HUES6 (cell line): Measurements from ENCODE around the gene PLXNA4.

Experiments used
- H3K27ac ChIP-seq: 2 replicates; pipeline ENCODE4 v1.7.0; 2013; ENCODE audit warnings: low read depth, mild to moderate bottlenecking, low read length, inconsistent platforms
- H3K27me3 ChIP-seq: 2 replicates; pipeline ENCODE4 v1.6.1; 2013; ENCODE audit warnings: low read length; ENCODE audit not compliant: control insufficient read depth, insufficient read depth
- H3K36me3 ChIP-seq: 2 replicates; pipeline ENCODE4 v1.6.1; 2013; ENCODE audit warnings: low read length; ENCODE audit not compliant: control insufficient read depth, insufficient read depth
- H3K4me1 ChIP-seq: 2 replicates; pipeline ENCODE4 v1.6.1; 2013; ENCODE audit warnings: low read length; ENCODE audit not compliant: control insufficient read depth, insufficient read depth
- H3K4me3 ChIP-seq: 2 replicates; pipeline ENCODE4 v1.5.1; 2013; ENCODE audit warnings: low read depth, low read length
- H3K9ac ChIP-seq: one replicate; pipeline ENCODE4 v1.6.1; 2013; ENCODE audit warnings: mild to moderate bottlenecking, low read length
- H3K9me3 ChIP-seq: 2 replicates; pipeline ENCODE4 v1.6.1; 2013; ENCODE audit warnings: low read depth, low read length; ENCODE audit not compliant: control insufficient read depth, insufficient read depth

Gene PLXNA4

GRCh38 chr7:132099163-132099562 is 477.1 kb downstream of the PLXNA4 start:
- Histone ChIP-seq H3K4me3 (no peak overlapping the region), H3K36me3 (no peaks in the 10 kb centered on the region), H3K9ac (no peak overlapping the region), H3K9me3 (no peaks in the 10 kb centered on the region), H3K4me1 (no peaks in the 10 kb centered on the region), H3K27ac (no peak overlapping the region), H3K27me3 (no peaks in the 10 kb centered on the region)

DNA sequence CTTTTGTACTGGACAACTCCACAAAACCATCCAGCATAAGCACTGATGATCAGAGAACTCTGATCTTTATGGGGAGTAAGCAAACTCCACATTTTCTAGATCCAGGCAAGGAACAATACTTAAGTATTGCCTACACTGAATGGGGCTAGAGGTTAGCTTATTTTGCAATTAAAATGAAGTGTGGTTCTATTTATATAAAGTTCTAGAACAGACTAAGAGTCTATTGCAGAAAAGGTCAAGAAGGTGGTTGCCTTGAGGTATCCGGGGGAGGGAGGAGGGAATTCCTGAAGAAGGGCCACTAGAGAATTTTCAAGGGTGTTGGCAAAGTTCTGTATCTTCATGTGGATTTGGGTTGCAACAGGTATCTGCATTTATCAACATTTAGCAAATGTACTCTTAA is 477.9 kb downstream of the PLXNA4 start:
- Histone ChIP-seq H3K27ac (no peak overlapping the region), H3K4me1 (no peaks in the 10 kb centered on the region), H3K36me3 (no peaks in the 10 kb centered on the region), H3K9me3 (no peaks in the 10 kb centered on the region), H3K9ac (no peak overlapping the region), H3K4me3 (no peak overlapping the region), H3K27me3 (no peaks in the 10 kb centered on the region)

- Histone ChIP-seq H3K36me3 (no peaks in the 10 kb centered on the region), H3K4me1 (no peaks in the 10 kb centered on the region), H3K27ac (no peak overlapping the region), H3K9ac (no peak overlapping the region), H3K27me3 (no peaks in the 10 kb centered on the region), H3K4me3 (no peak overlapping the region), H3K9me3 (no peaks in the 10 kb centered on the region)
These were observed 478.6 kb downstream of the PLXNA4 start for GRCh38 chr7:132097550-132098134.

- 0 out of 2 replicates have a peak, but pooled peaks cover 5% of the 10 kb centered on the region for H3K27me3 ChIP-seq
- H3K9ac ChIP-seq, result no peak overlapping the region
- H3K9me3 ChIP-seq, result no peaks in the 10 kb centered on the region
- H3K4me3 ChIP-seq, result no peak overlapping the region
- no peaks in the 10 kb centered on the region for H3K36me3 ChIP-seq
- no peaks in the 10 kb centered on the region for H3K4me1 ChIP-seq
- no peak overlapping the region for H3K27ac ChIP-seq
These were observed 481.0 kb downstream of the PLXNA4 start for GRCh38 chr7:132095111-132095765.

DNA sequence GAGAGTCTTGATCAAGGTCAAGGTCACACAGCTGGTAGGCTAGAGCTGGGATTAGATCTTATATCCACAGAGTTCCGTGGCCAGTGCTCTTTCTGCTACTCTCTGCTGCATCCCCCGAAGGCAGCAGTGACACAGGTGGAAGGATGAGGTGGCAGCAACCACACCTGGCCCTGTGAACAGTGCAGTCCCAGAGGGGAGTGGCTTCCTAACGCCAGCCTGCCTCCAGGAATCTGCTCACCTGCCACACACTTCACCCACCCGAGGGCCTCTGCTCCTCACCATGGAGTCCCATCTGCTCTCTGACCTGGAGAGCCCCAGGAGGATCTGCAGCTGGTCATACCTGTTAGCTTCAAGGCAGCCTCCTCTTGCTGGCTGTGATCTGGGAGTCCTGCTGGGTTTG is 484.2 kb downstream of the PLXNA4 start:
- Histone ChIP-seq H3K4me1 (no peaks in the 10 kb centered on the region), H3K9me3 (no peaks in the 10 kb centered on the region), H3K9ac (no peak overlapping the region), H3K27me3 (0 out of 2 replicates have a peak, but pooled peaks cover 5% of the 10 kb centered on the region), H3K4me3 (no peak overlapping the region), H3K36me3 (no peaks in the 10 kb centered on the region), H3K27ac (no peak overlapping the region)

GRCh38 chr7:132091706-132092105 is 484.6 kb downstream of the PLXNA4 start:
- Histone ChIP-seq H3K4me1 (no peaks in the 10 kb centered on the region), H3K27ac (no peak overlapping the region), H3K36me3 (no peaks in the 10 kb centered on the region), H3K27me3 (0 out of 2 replicates have a peak, but pooled peaks cover 5% of the 10 kb centered on the region), H3K9me3 (no peaks in the 10 kb centered on the region), H3K4me3 (no peak overlapping the region), H3K9ac (no peak overlapping the region)

- no peak overlapping the region for H3K27ac ChIP-seq
- H3K27me3 ChIP-seq, result 0 out of 2 replicates have a peak, but pooled peaks cover 5% of the 10 kb centered on the region
- H3K36me3 ChIP-seq, result no peaks in the 10 kb centered on the region
- H3K9ac ChIP-seq, result no peak overlapping the region
- no peak overlapping the region for H3K4me3 ChIP-seq
- H3K4me1 ChIP-seq, result no peaks in the 10 kb centered on the region
- H3K9me3 ChIP-seq, result no peaks in the 10 kb centered on the region
These were observed 485.8 kb downstream of the PLXNA4 start for GRCh38 chr7:132090444-132090843.

DNA sequence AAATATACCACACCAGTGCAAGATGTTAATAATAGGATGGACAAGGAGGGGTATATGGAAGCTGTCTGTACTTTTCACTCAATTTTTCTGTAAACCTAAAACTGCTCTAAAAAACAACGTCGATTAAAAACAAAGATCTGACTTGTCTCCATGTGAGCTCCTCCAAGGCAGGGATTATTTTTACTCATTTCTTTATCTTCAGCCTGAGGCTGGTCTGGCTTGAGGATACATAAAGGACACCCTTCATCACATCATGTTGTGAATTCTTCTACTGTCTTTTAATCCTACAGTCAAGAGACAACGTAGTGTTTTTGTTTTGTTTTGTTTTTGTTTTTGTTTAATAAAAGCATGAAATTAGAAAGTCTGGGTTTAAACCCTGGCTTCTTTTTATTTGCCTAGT is 486.9 kb downstream of the PLXNA4 start:
- H3K9me3 ChIP-seq, result no peaks in the 10 kb centered on the region
- no peak overlapping the region for H3K27ac ChIP-seq
- 0 out of 2 replicates have a peak, but pooled peaks cover 5% of the 10 kb centered on the region for H3K27me3 ChIP-seq
- no peaks in the 10 kb centered on the region for H3K4me1 ChIP-seq
- H3K4me3 ChIP-seq, result no peak overlapping the region
- no peak overlapping the region for H3K9ac ChIP-seq
- H3K36me3 ChIP-seq, result no peaks in the 10 kb centered on the region

DNA sequence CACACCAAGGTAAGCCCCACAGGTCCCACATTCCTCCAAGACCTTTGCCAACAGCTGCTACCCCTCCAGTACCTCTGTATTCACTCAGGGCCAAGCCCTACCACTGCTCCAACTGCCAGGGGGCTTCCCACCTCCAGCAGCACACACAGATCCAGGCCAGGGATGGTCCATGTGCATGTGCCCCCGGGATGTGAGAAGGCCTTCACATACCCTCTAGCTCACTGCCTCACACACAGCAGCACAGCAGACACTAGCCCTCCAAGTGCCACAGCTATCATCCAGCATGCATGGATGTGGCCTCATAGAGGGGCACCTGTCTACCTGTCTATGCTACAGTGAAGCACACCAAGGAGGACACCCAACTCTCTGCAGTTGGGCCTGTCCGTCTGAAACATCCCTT is 488.8 kb downstream of the PLXNA4 start:
- 0 out of 2 replicates have a peak, but pooled peaks cover 5% of the 10 kb centered on the region for H3K27me3 ChIP-seq
- H3K4me3 ChIP-seq, result no peak overlapping the region
- no peak overlapping the region for H3K9ac ChIP-seq
- H3K9me3 ChIP-seq, result no peaks in the 10 kb centered on the region
- no peaks in the 10 kb centered on the region for H3K4me1 ChIP-seq
- H3K27ac ChIP-seq, result no peak overlapping the region
- no peaks in the 10 kb centered on the region for H3K36me3 ChIP-seq

DNA sequence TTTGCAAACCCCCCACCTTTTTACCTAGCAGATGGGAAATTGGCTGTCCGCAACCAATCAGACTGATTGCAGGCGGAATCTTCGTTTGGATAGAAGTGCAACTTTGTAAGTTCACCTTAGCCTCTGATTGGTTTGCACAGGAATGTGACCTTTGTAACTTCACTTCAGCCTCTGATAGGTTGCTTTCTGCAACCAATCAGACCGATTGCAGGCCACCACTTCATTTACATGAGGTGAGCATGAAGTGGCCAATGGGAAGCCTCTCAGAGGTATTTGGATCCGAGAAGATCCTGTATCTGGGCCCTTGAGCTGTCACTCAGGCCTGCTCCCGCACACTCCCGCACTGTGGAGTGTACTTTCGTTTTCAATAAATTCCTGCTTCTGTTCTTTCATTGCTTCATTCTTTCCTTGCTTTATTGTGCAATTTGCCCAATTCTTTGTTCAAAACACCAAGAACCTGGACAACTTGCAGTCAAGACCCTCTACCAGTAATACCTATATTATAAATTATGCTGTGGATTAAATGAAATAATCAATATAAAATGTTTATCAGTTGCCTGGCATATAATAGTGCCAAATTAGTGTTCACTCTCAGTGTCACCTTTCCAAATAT is 491.4 kb downstream of the PLXNA4 start:
- Histone ChIP-seq H3K4me3 (no peak overlapping the region), H3K36me3 (no peaks in the 10 kb centered on the region), H3K27me3 (no peaks in the 10 kb centered on the region), H3K4me1 (no peaks in the 10 kb centered on the region), H3K9me3 (no peaks in the 10 kb centered on the region), H3K9ac (no peak overlapping the region), H3K27ac (no peak overlapping the region)

- Histone ChIP-seq H3K9ac (no peak overlapping the region), H3K27ac (no peak overlapping the region), H3K4me1 (no peaks in the 10 kb centered on the region), H3K9me3 (no peaks in the 10 kb centered on the region), H3K36me3 (no peaks in the 10 kb centered on the region), H3K4me3 (no peak overlapping the region), H3K27me3 (no peaks in the 10 kb centered on the region)
These were observed 492.6 kb downstream of the PLXNA4 start for GRCh38 chr7:132083537-132084123.
